Measurements from ENCODE around the gene VSX2. TPM values are rescaled to one million over a fixed set of nuclear protein-coding genes. Genes with fewer than 3 reads are reported as not detected.

VSX2 gene
- total RNA-seq, 1 experiment from 2014 or later, result not detected

DNA sequence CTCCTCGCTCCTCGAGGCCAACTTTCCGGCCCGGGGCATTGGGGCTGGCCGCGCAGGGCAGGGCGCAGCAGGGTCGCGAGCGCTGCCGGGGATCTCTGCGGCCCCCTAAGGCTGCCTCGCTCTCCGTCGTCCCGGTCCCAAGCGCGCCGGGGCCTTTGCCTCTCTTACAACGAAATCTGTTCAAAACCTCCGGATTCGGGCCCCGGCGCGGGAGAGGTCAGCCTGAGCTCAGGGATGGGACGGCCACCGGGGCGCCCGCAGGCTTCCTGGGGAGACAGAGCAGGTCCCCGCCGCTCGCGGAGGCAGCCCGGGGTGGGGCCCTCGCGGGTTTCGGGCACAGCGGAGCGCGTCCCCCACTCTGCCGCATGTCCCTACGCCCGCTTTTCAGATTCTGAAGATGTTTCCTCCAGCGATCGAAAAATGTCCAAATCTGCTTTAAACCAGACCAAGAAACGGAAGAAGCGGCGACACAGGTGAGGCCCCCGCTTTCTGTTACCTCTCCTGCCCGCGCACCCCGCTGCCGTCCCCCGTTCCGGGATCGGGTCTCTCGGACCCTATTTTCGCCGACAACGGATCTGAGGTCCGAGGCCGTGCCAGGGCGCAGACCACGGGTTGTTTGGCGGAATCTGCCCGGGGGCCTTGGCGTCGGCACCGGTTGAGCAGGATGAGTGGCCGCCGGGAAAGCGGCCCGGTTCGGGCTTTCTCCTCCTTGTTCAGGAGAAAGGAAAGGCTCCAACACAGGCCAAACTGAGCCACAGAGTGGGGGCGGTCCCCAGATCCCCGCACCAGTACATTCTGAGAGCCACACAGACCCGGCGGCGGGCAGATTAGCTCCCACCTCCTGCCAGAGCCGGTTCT, 1.8 kb downstream of the VSX2 start:
- DNase-seq (ENCODE audit: low read depth in 1 of 2, low spot score in 2 of 2), result no peak
- no peaks in the 10 kb centered on the region for H3K4me1 ChIP-seq (replicated peaks)
- H3K27ac ChIP-seq, result no peak overlapping the region
- no peaks in the 10 kb centered on the region for H3K9me3 ChIP-seq (replicated peaks)
- peaks cover 62% of the 10 kb centered on the region for H3K27me3 ChIP-seq (replicated peaks)
- no peak overlapping the region for H3K4me3 ChIP-seq
- no peaks in the 10 kb centered on the region for H3K36me3 ChIP-seq

DNA sequence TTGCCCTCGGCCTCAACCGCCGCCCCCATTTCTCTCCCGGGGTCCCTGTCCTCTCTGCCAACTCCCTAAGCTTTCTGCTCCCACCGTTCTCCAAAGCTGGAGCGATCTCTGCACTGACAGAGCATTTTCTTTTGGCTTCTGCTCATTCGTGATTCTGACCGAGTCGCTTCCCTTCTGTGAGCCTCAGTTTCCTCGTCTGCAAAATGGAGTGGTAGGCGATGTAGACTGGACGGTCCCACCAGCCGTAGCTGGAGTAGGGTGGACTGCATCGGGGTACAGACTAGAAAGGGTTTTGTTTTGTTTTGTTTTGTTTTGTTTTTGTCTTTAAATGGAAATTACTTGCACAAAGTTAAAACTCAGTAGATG, 2.4 kb downstream of the VSX2 start:
- Histone ChIP-seq H3K9me3 (replicated peaks) (no peaks in the 10 kb centered on the region), H3K4me3 (no peak overlapping the region), H3K36me3 (no peaks in the 10 kb centered on the region), H3K27me3 (replicated peaks) (peaks cover 62% of the 10 kb centered on the region), H3K27ac (no peak overlapping the region), H3K4me1 (replicated peaks) (no peaks in the 10 kb centered on the region)
- no peak for DNase-seq (ENCODE audit: low read depth in 1 of 2, low spot score in 2 of 2)

DNA sequence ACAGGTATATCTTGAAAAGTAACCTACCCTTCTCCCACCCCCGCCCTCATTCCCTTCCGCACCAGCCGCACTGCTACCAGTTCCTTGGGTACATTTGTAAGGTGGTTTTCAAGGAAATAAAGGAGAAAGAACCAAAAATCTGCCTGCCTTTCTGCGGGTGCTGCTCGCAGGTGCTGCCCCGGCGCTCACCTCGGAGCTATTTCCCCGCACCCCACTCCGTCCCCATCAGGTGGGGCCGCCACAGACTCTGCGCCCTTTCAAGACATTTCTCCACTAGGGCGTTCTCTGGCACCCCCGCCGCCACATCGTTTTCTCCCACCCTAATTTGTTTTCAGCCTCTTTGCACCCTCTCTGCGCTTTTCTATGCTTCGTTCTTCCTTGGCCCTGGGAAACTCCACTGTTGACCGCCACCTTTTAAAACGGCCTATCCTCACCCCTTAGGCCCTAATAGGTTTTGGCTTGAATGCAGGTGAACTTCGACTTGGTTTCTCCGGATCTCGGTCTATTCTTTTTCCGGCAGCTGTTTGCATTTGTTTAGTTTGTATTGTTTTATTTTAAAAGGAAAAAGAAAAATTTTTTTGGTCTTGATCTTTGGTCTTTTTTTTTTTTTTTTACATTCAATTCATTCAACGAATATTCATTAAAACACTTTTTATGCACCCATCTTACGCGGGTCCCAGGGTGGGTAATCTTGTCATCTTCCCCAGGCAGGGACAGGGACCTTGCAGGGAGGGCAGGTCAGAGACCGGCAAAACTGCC, 3.0 kb downstream of the VSX2 start:
- no peaks in the 10 kb centered on the region for H3K36me3 ChIP-seq
- no peak for DNase-seq (ENCODE audit: low read depth in 1 of 2, low spot score in 2 of 2)
- no peaks in the 10 kb centered on the region for H3K4me1 ChIP-seq (replicated peaks)
- H3K27ac ChIP-seq, result no peak overlapping the region
- peaks cover 62% of the 10 kb centered on the region for H3K27me3 ChIP-seq (replicated peaks)
- H3K4me3 ChIP-seq, result no peak overlapping the region
- no peaks in the 10 kb centered on the region for H3K9me3 ChIP-seq (replicated peaks)

DNA sequence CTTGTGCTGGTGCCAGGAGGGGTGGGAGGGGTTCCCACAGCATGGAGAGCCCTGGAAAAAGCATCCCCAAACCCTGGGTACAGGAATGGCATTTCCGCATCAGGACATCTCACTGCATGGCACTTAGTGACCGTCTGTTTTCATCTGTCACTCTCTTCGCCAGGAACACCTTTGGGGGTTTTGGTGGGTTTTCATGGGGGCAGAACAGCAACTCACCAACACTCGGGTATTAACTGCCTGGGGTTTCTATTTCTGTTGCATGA, 3.5 kb downstream of the VSX2 start:
- H3K27me3 ChIP-seq (replicated peaks), result peaks cover 62% of the 10 kb centered on the region
- no peaks in the 10 kb centered on the region for H3K9me3 ChIP-seq (replicated peaks)
- H3K4me3 ChIP-seq, result no peak overlapping the region
- no peak overlapping the region for H3K27ac ChIP-seq
- no peaks in the 10 kb centered on the region for H3K36me3 ChIP-seq
- DNase-seq (ENCODE audit: low read depth in 1 of 2, low spot score in 2 of 2), result no peak
- H3K4me1 ChIP-seq (replicated peaks), result no peaks in the 10 kb centered on the region

DNA sequence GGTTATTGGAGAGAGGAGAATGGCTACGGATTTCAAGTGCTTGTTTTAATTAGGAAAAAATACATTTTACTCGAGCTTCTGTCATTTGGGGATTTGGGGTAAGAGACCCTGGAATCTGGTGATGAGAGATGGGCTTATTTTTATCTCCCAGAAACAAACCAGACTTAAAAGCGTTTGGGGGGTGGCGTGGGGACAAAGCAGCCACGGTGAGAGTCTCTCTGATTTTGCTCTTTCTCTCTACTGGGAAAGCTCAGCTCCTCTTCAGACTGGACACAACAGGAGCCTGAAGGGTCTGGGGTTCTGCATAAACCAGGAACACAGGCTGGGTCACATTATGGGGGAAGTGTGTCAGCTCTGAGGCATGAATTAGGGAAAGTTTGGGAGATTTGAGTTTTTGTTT, 3.8 kb downstream of the VSX2 start:
- Histone ChIP-seq H3K4me3 (no peak overlapping the region), H3K36me3 (no peaks in the 10 kb centered on the region), H3K27ac (no peak overlapping the region), H3K27me3 (replicated peaks) (peaks cover 61% of the 10 kb centered on the region), H3K4me1 (replicated peaks) (no peaks in the 10 kb centered on the region), H3K9me3 (replicated peaks) (no peaks in the 10 kb centered on the region)
- DNase-seq (ENCODE audit: low read depth in 1 of 2, low spot score in 2 of 2), result no peak

DNA sequence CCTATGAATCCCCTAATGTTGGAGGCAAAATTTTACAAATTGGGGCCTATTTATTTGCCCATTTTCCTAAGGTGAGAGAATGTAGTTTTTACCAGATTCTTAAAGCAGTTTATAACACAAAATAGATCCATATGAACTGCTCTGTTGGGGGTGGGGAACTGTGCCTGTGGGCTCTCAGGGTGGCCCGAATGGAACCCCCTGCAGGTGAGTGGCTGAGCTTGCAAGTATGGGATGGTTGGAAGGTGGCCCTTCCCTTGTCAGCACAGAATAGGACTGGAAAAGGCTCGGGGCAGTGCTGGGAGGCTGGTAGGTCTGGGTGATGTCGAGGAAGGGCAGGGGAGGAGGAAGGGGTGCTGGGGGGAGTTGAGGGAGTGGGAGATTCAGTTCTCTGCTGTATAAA, 4.9 kb downstream of the VSX2 start:
- Histone ChIP-seq H3K9me3 (replicated peaks) (no peaks in the 10 kb centered on the region), H3K27me3 (replicated peaks) (peaks cover 52% of the 10 kb centered on the region), H3K36me3 (no peaks in the 10 kb centered on the region), H3K4me1 (replicated peaks) (no peaks in the 10 kb centered on the region), H3K4me3 (no peak overlapping the region), H3K27ac (no peak overlapping the region)
- no peak for DNase-seq (ENCODE audit: low read depth in 1 of 2, low spot score in 2 of 2)

DNA sequence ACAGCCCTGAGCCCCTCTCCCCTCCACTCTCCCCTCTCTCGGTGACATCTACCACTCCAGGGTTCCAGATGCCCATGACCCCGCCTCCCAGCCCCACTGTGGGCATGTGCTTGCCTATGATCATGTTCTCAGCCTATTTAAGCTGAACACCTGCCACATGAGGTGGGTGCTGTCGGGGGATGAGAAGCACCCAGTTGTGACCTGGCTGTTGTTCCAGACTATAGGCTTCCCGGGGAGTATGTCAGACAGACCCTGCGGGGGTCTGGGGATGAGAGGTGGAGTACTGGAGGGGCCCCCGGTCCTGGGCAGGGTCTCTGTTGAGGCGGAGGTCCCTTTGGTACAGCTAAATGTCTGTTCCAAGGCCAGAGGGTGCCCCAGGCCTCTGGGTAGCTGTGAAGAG, 6.0 kb downstream of the VSX2 start:
- Histone ChIP-seq H3K27me3 (replicated peaks) (peaks cover 40% of the 10 kb centered on the region), H3K4me3 (no peak overlapping the region), H3K27ac (no peak overlapping the region), H3K9me3 (replicated peaks) (no peaks in the 10 kb centered on the region), H3K4me1 (replicated peaks) (no peaks in the 10 kb centered on the region), H3K36me3 (no peaks in the 10 kb centered on the region)
- DNase-seq (ENCODE audit: low read depth in 1 of 2, low spot score in 2 of 2), result no peak

DNA sequence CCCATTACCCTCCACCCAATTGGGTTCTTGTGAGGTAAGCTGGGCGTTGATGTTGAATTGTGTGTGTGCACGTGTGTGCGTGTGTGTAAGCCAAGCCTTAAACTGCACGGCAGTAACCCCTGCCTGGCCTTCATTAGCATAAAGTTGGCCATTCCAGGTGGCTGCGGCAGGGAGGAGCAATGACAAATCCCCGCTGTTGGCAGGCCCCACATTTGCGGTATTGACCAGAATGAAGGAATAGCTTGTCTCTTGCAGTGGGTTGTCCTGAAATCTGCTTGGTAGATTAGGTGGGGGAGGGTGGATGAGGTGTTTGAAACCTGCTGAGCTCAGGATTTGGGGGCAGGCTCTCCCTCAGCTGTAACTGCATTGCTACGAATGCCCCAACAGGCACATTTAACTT, 7.3 kb downstream of the VSX2 start:
- Histone ChIP-seq H3K4me1 (replicated peaks) (no peaks in the 10 kb centered on the region), H3K27ac (no peak overlapping the region), H3K9me3 (replicated peaks) (no peaks in the 10 kb centered on the region), H3K27me3 (replicated peaks) (peaks cover 28% of the 10 kb centered on the region), H3K36me3 (no peaks in the 10 kb centered on the region), H3K4me3 (no peak overlapping the region)
- DNase-seq (ENCODE audit: low read depth in 1 of 2, low spot score in 2 of 2), result no peak

DNA sequence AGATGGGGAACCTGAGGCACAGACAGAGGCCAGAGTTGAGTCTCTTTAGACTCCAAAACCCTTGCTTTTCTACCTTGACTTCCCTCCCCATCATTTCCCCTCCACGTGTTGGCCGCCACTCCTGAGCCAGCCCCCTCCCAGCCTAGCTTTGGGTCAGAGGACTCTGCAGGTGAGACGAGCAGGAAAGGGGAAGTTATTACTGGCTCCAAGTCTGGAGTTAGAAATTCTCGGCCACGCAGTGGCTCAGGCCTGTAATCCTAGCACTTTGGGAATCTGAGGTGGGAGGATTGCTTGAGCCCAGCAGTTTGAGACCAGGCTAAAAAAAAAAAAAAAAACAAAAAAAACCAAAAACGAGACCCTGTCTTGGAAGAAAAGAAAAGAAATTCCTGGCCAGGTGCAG, 8.8 kb downstream of the VSX2 start:
- Histone ChIP-seq H3K4me1 (replicated peaks) (no peaks in the 10 kb centered on the region; the same call in 1 of the 2 replicates), H3K4me3 (no peak overlapping the region), H3K27me3 (replicated peaks) (peaks cover 13% of the 10 kb centered on the region), H3K36me3 (no peaks in the 10 kb centered on the region), H3K27ac (no peak overlapping the region), H3K9me3 (replicated peaks) (no peaks in the 10 kb centered on the region)
- DNase-seq (ENCODE audit: low read depth in 1 of 2, low spot score in 2 of 2), result no peak

DNA sequence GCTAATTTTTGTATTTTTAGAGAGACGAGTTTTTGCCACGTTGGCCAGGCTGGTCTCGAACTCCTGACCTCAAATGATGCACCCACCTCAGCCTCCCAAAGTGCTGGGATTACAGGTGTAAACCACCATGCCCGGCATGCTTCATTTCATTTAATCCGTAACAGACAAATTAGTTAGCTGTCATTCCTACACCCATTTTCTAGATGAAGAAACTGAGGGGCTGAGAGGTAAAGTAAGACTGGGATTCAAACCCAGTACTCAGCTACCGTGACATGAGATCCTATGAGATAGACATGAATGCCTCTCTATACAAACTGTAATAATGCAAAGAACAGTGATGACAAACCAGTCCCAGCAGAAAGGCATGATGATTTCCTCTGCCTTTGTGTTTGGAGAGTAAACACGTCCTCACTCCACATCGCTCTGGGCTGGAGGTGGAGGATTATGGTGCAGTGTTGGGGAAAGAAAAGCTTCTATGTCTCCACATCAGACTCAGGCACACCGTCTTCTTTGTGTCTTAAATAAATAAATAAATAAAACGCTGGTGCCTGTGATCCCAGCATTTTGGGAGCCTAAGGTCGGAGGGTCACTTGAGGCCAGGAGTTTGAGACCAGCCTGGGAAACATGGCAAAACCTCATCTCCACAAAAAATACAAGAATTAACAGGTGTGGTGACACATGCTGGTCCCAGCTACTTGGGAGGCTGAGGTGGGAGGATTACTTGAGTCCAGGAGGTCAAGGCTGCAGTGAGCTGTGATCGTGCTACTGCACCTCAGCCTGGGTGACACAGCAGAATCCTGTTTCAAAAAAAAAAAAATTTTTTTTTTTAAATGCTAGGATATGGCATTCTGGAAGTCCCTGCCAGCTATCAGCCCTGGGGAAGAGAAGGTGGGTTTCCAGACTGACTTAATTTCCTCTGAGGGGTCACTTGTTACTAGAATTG, 10.5 kb downstream of the VSX2 start:
- no peak for DNase-seq (ENCODE audit: low read depth in 1 of 2, low spot score in 2 of 2)
- Histone ChIP-seq H3K27me3 (replicated peaks) (peaks cover 8% of the 10 kb centered on the region), H3K9me3 (replicated peaks) (no peaks in the 10 kb centered on the region), H3K4me1 (replicated peaks) (no peaks in the 10 kb centered on the region; the same call in 1 of the 2 replicates), H3K4me3 (no peak overlapping the region), H3K36me3 (no peaks in the 10 kb centered on the region), H3K27ac (no peak overlapping the region)

DNA sequence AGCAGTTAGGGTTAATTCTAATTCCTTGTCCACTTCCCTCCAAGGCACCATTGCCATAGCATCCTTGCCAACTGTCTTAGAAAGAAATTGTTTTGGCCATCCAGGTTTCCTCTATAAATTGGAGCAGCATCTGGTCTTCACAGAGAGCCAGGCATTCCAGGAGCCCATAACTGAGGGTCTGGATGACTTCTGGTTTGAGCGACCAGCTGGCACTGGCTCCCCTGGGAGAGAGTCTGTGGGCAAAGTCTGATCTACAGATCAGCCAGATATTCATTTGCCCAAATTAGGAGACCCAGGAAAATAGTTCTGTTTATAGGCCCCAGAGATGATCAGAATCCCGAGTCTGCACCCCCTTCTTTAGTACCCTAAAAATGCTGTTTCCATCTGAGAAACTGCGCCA, 16.0 kb downstream of the VSX2 start:
- Histone ChIP-seq H3K9me3 (replicated peaks) (no peaks in the 10 kb centered on the region), H3K27ac (no peak overlapping the region), H3K36me3 (no peaks in the 10 kb centered on the region), H3K27me3 (replicated peaks) (peaks cover 20% of the 10 kb centered on the region), H3K4me3 (no peak overlapping the region), H3K4me1 (replicated peaks) (peaks cover 4% of the 10 kb centered on the region)
- no peak for DNase-seq (ENCODE audit: low read depth in 1 of 2, low spot score in 2 of 2)

DNA sequence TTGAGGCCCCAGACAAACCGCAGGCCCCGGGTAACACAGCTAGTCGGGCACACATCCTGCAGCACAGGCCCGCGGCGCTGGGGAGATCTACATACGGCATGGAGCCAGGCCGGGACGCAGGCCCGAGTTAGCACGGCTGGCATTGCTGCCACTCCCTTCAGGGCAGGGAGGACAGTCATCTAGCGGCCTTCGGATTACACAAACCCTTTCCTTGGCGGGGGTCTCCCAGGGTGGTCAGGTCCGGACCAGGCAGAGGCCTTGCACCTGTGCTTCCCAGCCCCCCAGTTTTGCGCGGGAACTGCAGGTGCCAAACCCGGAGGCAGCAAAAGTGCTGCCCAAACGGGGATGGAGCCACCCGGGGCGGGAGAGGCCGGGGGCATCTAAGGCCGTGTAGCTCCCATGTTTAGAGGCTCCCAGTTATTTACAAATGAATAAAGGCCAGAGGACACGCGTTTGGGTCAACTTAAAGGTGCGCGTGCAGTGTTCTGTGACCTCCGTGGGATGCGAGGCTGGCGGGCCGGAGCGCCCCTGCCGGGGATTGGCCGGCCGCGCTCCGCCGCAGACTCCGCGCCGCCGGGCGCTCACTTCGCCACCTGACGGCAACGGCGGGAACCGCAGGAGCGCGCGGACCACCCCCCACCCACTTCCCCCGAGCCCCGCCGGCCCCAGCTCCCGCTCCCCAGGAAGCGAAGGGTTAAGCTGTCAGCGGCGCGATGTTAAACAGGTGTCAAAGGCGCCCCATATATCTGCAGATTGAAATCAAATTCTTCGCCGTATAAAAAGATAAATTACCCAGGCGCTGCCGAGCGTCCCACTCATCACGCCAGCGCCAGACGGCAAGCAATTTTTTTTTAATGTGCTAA, 18.1 kb downstream of the VSX2 start:
- peak in 1 of 2 experiments; percentile 23 for DNase-seq (ENCODE audit: low read depth in 1 of 2, low spot score in 2 of 2)

More for the DNA sequence above, 18.1 kb downstream of the VSX2 start:
- H3K9me3 ChIP-seq (replicated peaks), result no peaks in the 10 kb centered on the region
- H3K27ac ChIP-seq, result no peak overlapping the region
- H3K36me3 ChIP-seq, result no peaks in the 10 kb centered on the region
- peaks cover 4% of the 10 kb centered on the region for H3K4me1 ChIP-seq (replicated peaks)
- H3K4me3 ChIP-seq, result peak overlapping the region; percentile 35
- peaks cover 20% of the 10 kb centered on the region for H3K27me3 ChIP-seq (replicated peaks)
